ENCODE results near the gene PTGER3. TPM values are rescaled to one million over a fixed set of nuclear protein-coding genes. Genes with fewer than 3 reads are reported as not detected.

Gene PTGER3
- polyA plus RNA-seq, 1 of the 3 experiments (the other 2 are of a cell fraction): 1.9 TPM

- H3K4me3 ChIP-seq (ENCODE audit: low read depth in 2 of 2, low read length in 1 of 2): no peak overlapping the region
- ChIA-PET POLR2A (no interaction called here), CTCF (interaction anchor here (1.4 kb wide), 1 partner anchor 514 kb away, joined by 8 read pairs; no protein-coding TSS in a partner anchor)
- no peak overlapping the region for H3K27ac ChIP-seq (ENCODE audit: low read depth in 2 of 2, low read length in 1 of 2)
- no peaks in the 10 kb centered on the region for H3K36me3 ChIP-seq (replicated peaks in 1 of 2; ENCODE audit: control insufficient read depth in 1 of 2, insufficient read depth in 2 of 2, low read length in 1 of 2)
- H3K4me1 ChIP-seq (ENCODE audit: control insufficient read depth in 1 of 2, insufficient read depth in 2 of 2, low read depth in 1 of 2, low read length in 1 of 2): peaks cover 11 to 14% of the 10 kb centered on the region in 2 experiments; a peak in 2 of 4 replicates
- peaks cover 8% of the 10 kb centered on the region for H3F3A ChIP-seq (replicated peaks; ENCODE audit: insufficient read depth)
- H3K27me3 ChIP-seq (ENCODE audit: insufficient read depth): no peaks in the 10 kb centered on the region
- no peak overlapping the region for H3K9ac ChIP-seq
- no peaks in the 10 kb centered on the region for H3K79me2 ChIP-seq (ENCODE audit: insufficient read depth)
- no peaks in the 10 kb centered on the region for H4K20me1 ChIP-seq (ENCODE audit: insufficient read depth)
- H3K9me3 ChIP-seq: no peaks in the 10 kb centered on the region
- no peak for DNase-seq
- no peak overlapping the region for H3K4me2 ChIP-seq
- no peaks in the 10 kb centered on the region for H3K9me2 ChIP-seq
- no peak overlapping the region for H2AFZ ChIP-seq (ENCODE audit: low read depth)
- TF ChIP-seq RFX5 (IDR thresholded peaks at IDR 0.05; ENCODE audit: low read length) (no peak), SMC3 (IDR thresholded peaks at IDR 0.05; ENCODE audit: low read depth, low read length) (no peak)
Observed at GRCh38 chr1:71043065-71043464, 4.6 kb downstream of the PTGER3 start.

GRCh38 chr1:71041806-71042205, 5.8 kb downstream of the PTGER3 start:
- Histone ChIP-seq H3K9me3 (no peaks in the 10 kb centered on the region), H3K9me2 (no peaks in the 10 kb centered on the region), H2AFZ (ENCODE audit: low read depth) (no peak overlapping the region), H3K27me3 (ENCODE audit: insufficient read depth) (no peaks in the 10 kb centered on the region), H3K36me3 (replicated peaks in 1 of 2; ENCODE audit: control insufficient read depth in 1 of 2, insufficient read depth in 2 of 2, low read length in 1 of 2) (no peaks in the 10 kb centered on the region), H3K4me2 (no peak overlapping the region), H3K4me1 (ENCODE audit: control insufficient read depth in 1 of 2, insufficient read depth in 2 of 2, low read depth in 1 of 2, low read length in 1 of 2) (peaks cover 1 to 20% of the 10 kb centered on the region in 2 experiments; a peak in 2 of 4 replicates), H3F3A (replicated peaks; ENCODE audit: insufficient read depth) (peaks cover 8% of the 10 kb centered on the region), H3K27ac (ENCODE audit: low read depth in 2 of 2, low read length in 1 of 2) (no peak overlapping the region), H3K4me3 (ENCODE audit: low read depth in 2 of 2, low read length in 1 of 2) (no peak overlapping the region), H3K9ac (no peak overlapping the region), H4K20me1 (ENCODE audit: insufficient read depth) (no peaks in the 10 kb centered on the region), H3K79me2 (ENCODE audit: insufficient read depth) (no peaks in the 10 kb centered on the region)
- no peak for TF ChIP-seq MXI1 (IDR thresholded peaks at IDR 0.05; ENCODE audit: low read depth, low read length)
- 90% methylated on average over 2 of the region's 2 CpGs for WGBS (ENCODE audit: low lambda C conversion rate)
- ChIA-PET POLR2A (no interaction called here), CTCF (interaction anchor here (1.0 to 1.3 kb wide), 2 partner anchors 8 to 356 kb away, joined by 3 to 4 read pairs; no protein-coding TSS in a partner anchor)
- no peak for DNase-seq

GRCh38 chr1:71039661-71040262, 7.9 kb downstream of the PTGER3 start:
- ChIA-PET POLR2A (no interaction called here), CTCF (interaction anchor here (0.6 kb wide), 1 partner anchor 183 kb away, joined by 6 read pairs; no protein-coding TSS in a partner anchor)
- Histone ChIP-seq H3K4me2 (no peak overlapping the region), H3K36me3 (replicated peaks in 1 of 2; ENCODE audit: control insufficient read depth in 1 of 2, insufficient read depth in 2 of 2, low read length in 1 of 2) (no peaks in the 10 kb centered on the region), H3K4me1 (ENCODE audit: control insufficient read depth in 1 of 2, insufficient read depth in 2 of 2, low read depth in 1 of 2, low read length in 1 of 2) (peaks cover 0 to 20% of the 10 kb centered on the region in 2 experiments; a peak in 1 of 4 replicates), H2AFZ (ENCODE audit: low read depth) (no peak overlapping the region), H3K9ac (no peak overlapping the region), H4K20me1 (ENCODE audit: insufficient read depth) (no peaks in the 10 kb centered on the region), H3F3A (replicated peaks; ENCODE audit: insufficient read depth) (peaks cover 8% of the 10 kb centered on the region), H3K4me3 (ENCODE audit: low read depth in 2 of 2, low read length in 1 of 2) (no peak overlapping the region), H3K9me2 (no peaks in the 10 kb centered on the region), H3K9me3 (no peaks in the 10 kb centered on the region), H3K27ac (ENCODE audit: low read depth in 2 of 2, low read length in 1 of 2) (0 out of 4 replicates have a peak overlapping the region, but pooled peaks of 1 of the 2 experiments have one; percentile 6), H3K79me2 (ENCODE audit: insufficient read depth) (no peaks in the 10 kb centered on the region), H3K27me3 (ENCODE audit: insufficient read depth) (no peaks in the 10 kb centered on the region)
- DNase-seq: no peak
- no peak for TF ChIP-seq ELF1 (IDR thresholded peaks at IDR 0.05)
- TF ChIP-seq ZBTB33 (IDR thresholded peaks at IDR 0.05; ENCODE audit: borderline replicate concordance, low read depth): no peak
- no peak for TF ChIP-seq FOXJ3 (CRISPR knock-in tag; IDR thresholded peaks at IDR 0.05)
- TF ChIP-seq IRF3 (IDR thresholded peaks at IDR 0.05; ENCODE audit: low read depth, low read length): no peak
- no peak for TF ChIP-seq FOXM1 (IDR thresholded peaks at IDR 0.05; ENCODE audit: low read depth)
- TF ChIP-seq RFX5 (IDR thresholded peaks at IDR 0.05; ENCODE audit: low read length): no peak
- no peak for TF ChIP-seq YY1 (IDR thresholded peaks at IDR 0.05; ENCODE audit: low read depth)
- TF ChIP-seq NRF1 (IDR thresholded peaks at IDR 0.05; ENCODE audit: low read depth, low read length): no peak
- no peak for TF ChIP-seq CHD2 (IDR thresholded peaks at IDR 0.05; ENCODE audit: low read length, partially characterized antibody)
- no peak for TF ChIP-seq RCOR1 (IDR thresholded peaks at IDR 0.05; ENCODE audit: low read length)
- TF ChIP-seq SIN3A (IDR thresholded peaks at IDR 0.05; ENCODE audit: borderline replicate concordance, low read depth, low read length): no peak
- no peak for TF ChIP-seq MAX (IDR thresholded peaks at IDR 0.05; ENCODE audit: low read depth)
- TF ChIP-seq MXI1 (IDR thresholded peaks at IDR 0.05; ENCODE audit: low read depth, low read length): no peak
- TF ChIP-seq USF2 (IDR thresholded peaks at IDR 0.05; ENCODE audit: borderline replicate concordance, low read depth, low read length): no peak
- no peak for TF ChIP-seq SMC3 (IDR thresholded peaks at IDR 0.05; ENCODE audit: low read depth, low read length)
- TF ChIP-seq FOSL2 (IDR thresholded peaks at IDR 0.05; ENCODE audit: borderline replicate concordance, low read depth): no peak
- no peak for TF ChIP-seq NFIC (IDR thresholded peaks at IDR 0.05; ENCODE audit: borderline replicate concordance)

Measured in SK-N-SH (cell line).